Astrocyte of the cerebellum (primary cell): ENCODE results near the gene ZMAT5.

Experiments
- DNase-seq: peaks from one replicate; pipeline ENCODE4 v3.0.0-alpha.2; 2011; ENCODE audit warnings: low read depth
- H3K4me3 ChIP-seq: 2 replicates; pipeline ENCODE4 v1.5.1; 2011; ENCODE audit warnings: mild to moderate bottlenecking, low read depth, low read length, moderate library complexity
- in situ Hi-C: cut with HindIII; loops from 2 replicates; pipeline ENCODE4 v1.10.0; 2017; ENCODE audit warnings: low sequenced_read_pairs
- TF ChIP-seq, protein P1 (sequence below): IDR thresholded peaks from 2 replicates; pipeline ENCODE4 v1.5.1; 2012; ENCODE audit warnings: low read length, low read depth, moderate library complexity, mild to moderate bottlenecking; ENCODE audit errors: missing control alignments

ZMAT5 gene

DNA sequence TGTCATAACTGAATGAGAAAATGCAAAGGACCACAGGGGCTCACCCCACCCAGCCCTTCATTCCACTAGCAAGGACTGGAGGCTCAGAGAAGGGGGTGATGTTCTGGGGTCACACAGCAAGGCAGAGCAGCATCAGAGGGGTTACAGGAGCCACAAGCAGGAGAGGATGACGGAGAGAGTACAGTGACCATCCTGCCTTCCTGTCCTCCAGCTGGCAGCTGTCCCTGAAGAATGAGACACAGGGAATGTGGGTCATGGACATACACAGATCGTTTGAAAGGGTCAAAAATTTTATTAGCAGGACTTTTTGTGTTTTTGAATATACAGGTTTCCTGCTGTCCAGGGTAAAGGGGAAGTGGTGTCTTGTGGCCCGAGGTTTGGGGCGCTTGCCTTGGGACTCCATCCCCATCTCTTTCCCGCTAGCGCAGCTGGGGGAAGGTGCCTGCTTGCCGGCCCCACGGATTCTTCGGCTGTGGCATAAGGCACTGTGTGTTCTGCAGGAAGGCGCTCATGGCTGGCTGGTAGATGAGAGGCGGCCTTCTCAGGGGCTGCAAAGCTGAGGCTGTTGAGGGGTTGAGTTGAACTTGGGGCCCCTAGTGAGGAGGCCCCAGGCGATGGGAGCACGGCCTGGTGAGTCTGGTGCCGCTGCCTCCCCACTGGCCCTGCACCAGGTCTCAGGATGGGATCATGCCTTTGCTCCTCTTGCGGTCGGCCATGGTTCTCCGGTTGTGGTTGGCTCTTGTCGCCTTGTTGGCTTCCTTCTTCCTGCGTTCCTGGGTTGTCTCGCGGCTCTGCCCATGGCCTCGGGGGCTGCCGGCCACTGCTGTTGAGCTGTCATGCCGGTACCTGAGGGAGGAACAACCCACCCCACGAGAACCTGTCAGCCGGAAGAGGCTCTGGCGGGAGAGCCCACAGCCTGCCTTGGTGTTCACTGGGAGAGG is 21.8 kb upstream of the ZMAT5 start:
- DNase-seq, result no peak
- TF ChIP-seq, protein P1, sequence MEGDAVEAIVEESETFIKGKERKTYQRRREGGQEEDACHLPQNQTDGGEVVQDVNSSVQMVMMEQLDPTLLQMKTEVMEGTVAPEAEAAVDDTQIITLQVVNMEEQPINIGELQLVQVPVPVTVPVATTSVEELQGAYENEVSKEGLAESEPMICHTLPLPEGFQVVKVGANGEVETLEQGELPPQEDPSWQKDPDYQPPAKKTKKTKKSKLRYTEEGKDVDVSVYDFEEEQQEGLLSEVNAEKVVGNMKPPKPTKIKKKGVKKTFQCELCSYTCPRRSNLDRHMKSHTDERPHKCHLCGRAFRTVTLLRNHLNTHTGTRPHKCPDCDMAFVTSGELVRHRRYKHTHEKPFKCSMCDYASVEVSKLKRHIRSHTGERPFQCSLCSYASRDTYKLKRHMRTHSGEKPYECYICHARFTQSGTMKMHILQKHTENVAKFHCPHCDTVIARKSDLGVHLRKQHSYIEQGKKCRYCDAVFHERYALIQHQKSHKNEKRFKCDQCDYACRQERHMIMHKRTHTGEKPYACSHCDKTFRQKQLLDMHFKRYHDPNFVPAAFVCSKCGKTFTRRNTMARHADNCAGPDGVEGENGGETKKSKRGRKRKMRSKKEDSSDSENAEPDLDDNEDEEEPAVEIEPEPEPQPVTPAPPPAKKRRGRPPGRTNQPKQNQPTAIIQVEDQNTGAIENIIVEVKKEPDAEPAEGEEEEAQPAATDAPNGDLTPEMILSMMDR, result no peak
- in situ Hi-C loops, result no loop called here
- H3K4me3 ChIP-seq, result no peak overlapping the region

GRCh38 chr22:29787371-29787980 is 20.7 kb upstream of the ZMAT5 start:
- TF ChIP-seq, protein P1, result no peak
- in situ Hi-C loops, result no loop called here
- DNase-seq, result no peak
- H3K4me3 ChIP-seq, result no peak overlapping the region

DNA sequence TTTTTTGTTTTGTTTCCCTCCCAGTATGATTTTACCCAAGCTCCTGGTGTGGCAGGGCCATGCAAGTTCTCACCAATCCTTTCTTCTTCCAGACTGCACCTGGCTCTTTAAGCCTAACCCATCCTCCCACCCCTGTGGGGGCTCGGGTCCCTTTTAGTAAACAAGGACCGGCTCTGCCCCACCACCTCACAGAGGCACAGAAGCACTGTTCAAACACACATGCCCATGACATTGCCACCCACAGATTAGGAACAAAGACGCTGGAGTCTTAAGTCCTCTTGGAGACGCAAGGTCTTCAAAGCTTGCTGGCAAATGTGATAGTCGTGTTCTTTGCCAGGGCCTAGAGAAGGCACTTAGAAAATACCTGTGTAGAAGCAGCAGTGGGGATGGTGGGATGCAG is 19.2 kb upstream of the ZMAT5 start:
- H3K4me3 ChIP-seq, result no peak overlapping the region
- TF ChIP-seq, protein P1, result no peak
- no peak for DNase-seq
- in situ Hi-C loops, result no loop called here

DNA sequence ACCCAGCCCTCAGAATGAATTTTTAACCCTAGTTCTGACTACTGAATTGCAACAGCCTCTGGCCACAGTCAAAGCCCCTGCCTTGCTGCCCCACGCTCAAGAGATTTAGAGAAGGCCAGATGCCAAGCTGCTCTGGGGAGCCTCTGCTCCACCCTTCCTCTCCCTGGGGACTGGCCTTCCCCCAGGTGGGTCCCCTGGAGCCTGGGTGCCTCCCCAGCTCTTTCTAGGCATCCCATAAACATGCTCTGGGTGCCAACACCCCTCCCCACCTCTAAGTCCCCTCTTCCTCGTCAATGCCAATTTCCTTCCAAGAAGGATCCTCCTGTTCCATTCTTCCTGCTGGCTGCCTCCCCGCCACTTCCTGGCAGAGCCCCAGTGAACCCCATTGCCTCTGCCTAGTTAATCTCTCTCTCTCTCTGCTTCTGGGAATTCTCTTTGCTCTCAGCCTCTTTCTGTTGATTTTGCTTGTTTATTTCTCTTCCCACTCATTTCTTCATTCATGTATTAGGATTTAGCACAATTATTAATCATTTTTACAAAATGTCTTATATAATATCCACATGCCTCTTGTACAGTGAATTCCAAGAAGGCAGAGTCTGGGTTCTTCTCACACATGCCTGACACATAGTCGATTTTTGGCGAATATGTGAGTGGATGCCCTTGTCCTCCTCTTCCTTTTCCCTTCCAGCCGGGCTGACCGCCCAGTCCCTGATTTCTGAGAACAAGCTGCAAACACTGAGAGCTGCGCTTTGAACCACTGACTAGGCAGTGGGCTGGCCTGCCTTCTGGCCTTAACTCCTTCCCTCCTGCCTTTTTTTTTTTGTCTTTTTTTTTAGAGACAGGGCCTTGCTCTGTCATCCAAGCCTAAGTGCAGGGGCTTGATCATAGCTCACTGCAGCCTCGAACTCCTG is 17.9 kb upstream of the ZMAT5 start:
- in situ Hi-C loops, result no loop called here
- no peak for DNase-seq
- TF ChIP-seq, protein P1, result no peak
- H3K4me3 ChIP-seq, result no peak overlapping the region

- H3K4me3 ChIP-seq, result no peak overlapping the region
- in situ Hi-C loops, result no loop called here
- no peak for DNase-seq
- TF ChIP-seq, protein P1, result no peak
Measured at GRCh38 chr22:29782061-29782845, 15.4 kb upstream of the ZMAT5 start.
